ENCODE measurements around the gene SCAF11. TPM values are rescaled to one million over a fixed set of nuclear protein-coding genes. Genes with fewer than 3 reads are reported as not detected.

The SCAF11 gene
- total RNA-seq, 1 donor from 2014 or later = 35.7 TPM

DNA sequence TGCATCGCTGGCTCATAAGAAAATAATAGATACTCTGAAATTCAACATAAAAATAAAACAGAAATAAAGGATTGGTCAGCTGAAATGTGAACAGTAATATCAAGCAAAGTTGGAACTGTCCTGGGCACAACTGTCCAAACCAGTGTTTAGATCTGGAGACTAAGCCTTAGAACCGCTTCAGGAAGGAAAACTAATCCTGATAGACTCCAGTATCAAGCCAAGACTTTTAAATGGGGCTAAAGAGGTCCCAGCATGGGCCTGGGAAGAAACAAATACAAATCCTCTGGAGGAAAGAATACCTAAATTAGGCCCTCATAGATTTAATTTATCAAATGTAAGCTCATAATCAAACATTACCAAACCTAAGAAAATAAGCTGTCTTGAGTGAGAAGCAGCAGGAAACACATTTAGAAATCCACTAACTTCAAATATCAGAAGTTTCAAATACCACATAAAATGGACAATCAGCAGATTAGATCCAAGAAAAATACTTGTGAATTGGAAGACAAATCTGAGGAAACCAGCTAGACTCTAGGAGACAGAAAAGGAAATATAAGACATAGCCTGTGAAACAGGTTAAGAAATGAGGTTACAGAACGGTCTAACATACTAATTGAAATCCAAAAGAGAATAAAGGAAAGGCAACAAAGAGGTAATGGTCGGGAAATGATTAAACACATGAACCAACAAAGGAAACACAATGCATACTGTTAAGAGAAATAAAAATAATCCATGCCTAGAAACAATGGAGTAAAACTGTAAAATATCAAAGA, 27.6 kb downstream of the SCAF11 start:
- no peak for DNase-seq (ENCODE audit: low spot score in 2 of 2)
- peaks cover 8 to 11% of the 10 kb centered on the region in 2 donors for H3K36me3 ChIP-seq
- no peak overlapping the region for H3K4me3 ChIP-seq
- intact Hi-C loops (cut with DNase I) = no loop called here
- H3K27me3 ChIP-seq = no peaks in the 10 kb centered on the region
- TF ChIP-seq, protein P1, sequence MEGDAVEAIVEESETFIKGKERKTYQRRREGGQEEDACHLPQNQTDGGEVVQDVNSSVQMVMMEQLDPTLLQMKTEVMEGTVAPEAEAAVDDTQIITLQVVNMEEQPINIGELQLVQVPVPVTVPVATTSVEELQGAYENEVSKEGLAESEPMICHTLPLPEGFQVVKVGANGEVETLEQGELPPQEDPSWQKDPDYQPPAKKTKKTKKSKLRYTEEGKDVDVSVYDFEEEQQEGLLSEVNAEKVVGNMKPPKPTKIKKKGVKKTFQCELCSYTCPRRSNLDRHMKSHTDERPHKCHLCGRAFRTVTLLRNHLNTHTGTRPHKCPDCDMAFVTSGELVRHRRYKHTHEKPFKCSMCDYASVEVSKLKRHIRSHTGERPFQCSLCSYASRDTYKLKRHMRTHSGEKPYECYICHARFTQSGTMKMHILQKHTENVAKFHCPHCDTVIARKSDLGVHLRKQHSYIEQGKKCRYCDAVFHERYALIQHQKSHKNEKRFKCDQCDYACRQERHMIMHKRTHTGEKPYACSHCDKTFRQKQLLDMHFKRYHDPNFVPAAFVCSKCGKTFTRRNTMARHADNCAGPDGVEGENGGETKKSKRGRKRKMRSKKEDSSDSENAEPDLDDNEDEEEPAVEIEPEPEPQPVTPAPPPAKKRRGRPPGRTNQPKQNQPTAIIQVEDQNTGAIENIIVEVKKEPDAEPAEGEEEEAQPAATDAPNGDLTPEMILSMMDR (IDR thresholded peaks at IDR 0.05) = no peak
- peaks cover 7 to 44% of the 10 kb centered on the region in 2 donors for H3K4me1 ChIP-seq
- peak overlapping the region; percentile 42 to 56 for H3K27ac ChIP-seq
- H3K9me3 ChIP-seq = no peaks in the 10 kb centered on the region

DNA sequence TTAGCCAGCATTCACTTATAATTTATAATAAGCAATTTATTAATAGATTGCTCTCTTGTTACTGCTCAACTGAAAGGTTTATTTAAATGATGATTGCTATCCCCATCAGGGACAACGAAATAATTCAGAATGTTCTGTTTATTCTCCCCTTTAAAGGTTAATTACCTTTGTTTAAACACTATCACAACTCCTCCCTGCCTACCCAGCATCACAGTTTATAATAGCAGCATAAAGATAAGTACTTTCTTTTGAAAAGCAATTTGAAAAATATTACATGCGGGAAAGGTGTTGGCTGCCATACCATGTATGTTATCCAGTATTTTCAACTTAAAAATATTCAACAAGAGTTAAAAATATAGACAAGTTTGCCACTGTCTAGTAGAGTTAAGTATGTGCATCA, 30.6 kb downstream of the SCAF11 start:
- Histone ChIP-seq H3K27me3 (no peaks in the 10 kb centered on the region), H3K27ac (peak overlapping the region in 1 of 2 donors; percentile 51), H3K4me3 (no peak overlapping the region), H3K36me3 (peaks cover 8 to 11% of the 10 kb centered on the region in 2 donors), H3K9me3 (no peaks in the 10 kb centered on the region), H3K4me1 (peaks cover 0 to 25% of the 10 kb centered on the region in 2 donors)
- intact Hi-C loops (cut with DNase I) = no loop called here
- TF ChIP-seq, protein P1 (IDR thresholded peaks at IDR 0.05) = no peak
- DNase-seq (ENCODE audit: low spot score in 2 of 2) = no peak

DNA sequence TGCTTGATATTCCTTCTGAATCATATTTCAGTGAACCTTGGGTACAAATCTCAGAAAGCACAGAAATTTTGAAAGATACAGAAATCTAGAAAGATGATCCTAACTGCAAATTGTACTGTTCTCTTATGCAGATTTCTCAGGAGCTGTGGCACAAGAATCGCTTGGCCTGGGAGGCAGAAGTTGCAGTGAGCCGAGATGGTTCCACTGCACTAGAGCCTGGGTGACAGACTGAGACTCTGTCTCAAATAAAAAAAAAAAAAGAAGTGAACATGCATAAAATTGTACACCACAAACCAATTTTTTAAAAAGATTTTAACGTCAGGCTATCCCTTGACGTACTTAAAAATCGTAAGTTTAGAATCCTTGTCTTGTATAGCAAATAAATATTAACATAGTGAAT, 31.3 kb downstream of the SCAF11 start:
- H3K9me3 ChIP-seq = no peaks in the 10 kb centered on the region
- intact Hi-C loops (cut with DNase I) = no loop called here
- H3K4me3 ChIP-seq = peak overlapping the region in 1 of 2 donors; percentile 0
- DNase-seq (ENCODE audit: low spot score in 2 of 2) = no peak
- peaks cover 8 to 10% of the 10 kb centered on the region in 2 donors for H3K36me3 ChIP-seq
- peak overlapping the region in 1 of 2 donors; percentile 51 for H3K27ac ChIP-seq
- peaks cover 0 to 25% of the 10 kb centered on the region in 2 donors for H3K4me1 ChIP-seq
- TF ChIP-seq, protein P1 (IDR thresholded peaks at IDR 0.05) = no peak
- H3K27me3 ChIP-seq = no peaks in the 10 kb centered on the region

DNA sequence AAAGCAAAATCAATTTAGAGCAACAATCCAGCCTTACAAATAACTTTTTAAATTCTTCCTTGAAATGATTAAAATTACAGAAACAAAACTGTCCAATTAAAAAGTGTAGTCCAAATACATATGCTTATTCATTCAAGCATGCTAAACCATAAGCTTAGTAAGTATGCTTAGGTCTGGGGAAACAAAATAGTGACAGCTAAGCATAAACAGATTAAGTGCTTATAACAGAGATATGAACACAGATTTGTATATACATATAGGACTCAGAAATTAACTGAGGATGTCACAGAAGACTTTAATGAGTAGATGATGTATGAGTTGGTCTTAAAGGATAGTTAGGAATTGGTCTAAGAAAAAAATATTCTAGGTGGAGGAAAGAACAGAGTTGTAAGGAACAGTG, 41.8 kb downstream of the SCAF11 start:
- TF ChIP-seq, protein P1 (IDR thresholded peaks at IDR 0.05) = no peak
- intact Hi-C loops (cut with DNase I) = no loop called here
- no peak overlapping the region for H3K27ac ChIP-seq
- no peaks in the 10 kb centered on the region for H3K4me1 ChIP-seq
- H3K9me3 ChIP-seq = no peaks in the 10 kb centered on the region
- peaks cover 14 to 38% of the 10 kb centered on the region in 2 donors for H3K36me3 ChIP-seq
- no peaks in the 10 kb centered on the region for H3K27me3 ChIP-seq
- H3K4me3 ChIP-seq = no peak overlapping the region
- no peak for DNase-seq (ENCODE audit: low spot score in 2 of 2)

DNA sequence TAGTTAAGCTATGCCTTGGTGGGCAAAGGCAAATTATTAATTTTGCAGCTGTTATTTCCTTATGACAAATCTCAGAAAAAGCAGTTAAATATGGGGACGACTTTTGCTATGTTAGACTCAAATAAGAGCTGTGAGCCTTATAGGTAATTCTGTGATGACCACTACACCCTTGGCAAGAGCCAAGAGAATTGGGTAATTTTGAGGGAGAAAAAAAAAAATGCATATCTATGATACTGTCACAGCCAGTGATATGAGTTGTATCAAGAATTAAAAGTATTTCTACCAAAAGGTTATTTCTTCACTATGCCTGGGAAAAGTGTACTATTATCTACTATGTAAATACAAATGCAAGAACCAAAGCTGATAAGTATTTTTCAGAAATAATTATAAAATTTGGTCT, 43.9 kb downstream of the SCAF11 start:
- intact Hi-C loops (cut with DNase I) = no loop called here
- TF ChIP-seq, protein P1 (IDR thresholded peaks at IDR 0.05) = no peak
- H3K9me3 ChIP-seq = no peaks in the 10 kb centered on the region
- peaks cover 16 to 33% of the 10 kb centered on the region in 2 donors for H3K36me3 ChIP-seq
- no peak overlapping the region for H3K4me3 ChIP-seq
- H3K27ac ChIP-seq = no peak overlapping the region
- H3K27me3 ChIP-seq = no peaks in the 10 kb centered on the region
- no peaks in the 10 kb centered on the region for H3K4me1 ChIP-seq
- DNase-seq (ENCODE audit: low spot score in 2 of 2) = no peak
